Activated gamma-delta T cell treated with anti-CD3 and anti-CD28 coated beads, Interleukin-2, amount 50 U/mL, for 16 hours (primary cell): ENCODE results near the gene TNRC18.

Experiments
- DNase-seq: peaks from one replicate; pipeline ENCODE4 v3.0.0-alpha.2; 2020; ENCODE audit warnings: low read depth

The TNRC18 gene

DNA sequence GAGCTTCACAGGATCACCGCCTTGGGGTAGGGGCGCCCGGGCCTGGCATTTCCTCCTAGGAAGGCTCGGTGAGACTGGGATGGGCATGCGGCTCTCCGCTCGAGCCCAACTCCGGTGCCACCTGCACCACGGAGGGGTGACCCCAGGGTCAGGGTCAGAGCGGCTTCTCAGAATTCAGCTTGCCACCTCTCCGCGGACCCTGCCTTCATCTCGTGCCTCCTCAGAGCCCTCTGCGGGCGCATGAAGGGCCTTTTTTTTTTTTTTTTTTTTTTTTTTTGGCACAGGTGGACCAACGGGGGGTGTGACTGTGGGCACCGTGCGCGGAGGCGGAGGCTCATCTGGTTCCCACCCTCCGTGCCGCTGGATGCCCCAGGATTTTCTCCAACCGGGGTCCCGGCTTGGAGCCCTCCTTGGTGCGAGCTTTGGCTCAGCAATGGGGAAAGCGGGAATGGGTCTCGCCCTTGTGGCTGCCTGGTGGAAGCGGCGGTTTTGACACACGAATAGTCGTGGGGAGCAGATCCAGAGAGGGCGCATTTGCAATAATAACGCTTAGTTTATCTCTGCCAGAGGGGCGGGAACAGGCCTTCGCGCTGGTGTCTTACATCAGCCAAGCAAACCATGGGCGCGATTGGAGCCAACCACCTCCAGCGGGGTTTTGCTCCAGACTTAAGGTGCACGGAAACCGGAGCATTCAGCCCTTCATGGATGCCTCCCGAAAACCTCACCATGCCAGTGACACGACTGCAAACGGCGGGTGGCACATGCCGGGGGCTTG lies 5.0 kb upstream of the TNRC18 start:
- DNase-seq, result no peak

DNA sequence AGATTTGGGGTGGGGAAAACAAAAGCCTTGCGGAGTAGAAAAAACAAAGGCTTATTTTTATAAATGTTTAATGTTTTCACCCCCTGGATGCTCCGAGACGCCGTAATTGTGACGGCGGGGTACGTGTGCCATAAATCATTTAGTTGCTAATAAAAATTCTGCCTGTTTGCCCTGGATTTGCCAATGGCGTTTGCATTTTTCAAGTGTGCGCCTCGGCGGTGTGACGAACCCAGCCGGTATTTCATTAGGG lies 2.5 kb upstream of the TNRC18 start:
- DNase-seq, result no peak

DNA sequence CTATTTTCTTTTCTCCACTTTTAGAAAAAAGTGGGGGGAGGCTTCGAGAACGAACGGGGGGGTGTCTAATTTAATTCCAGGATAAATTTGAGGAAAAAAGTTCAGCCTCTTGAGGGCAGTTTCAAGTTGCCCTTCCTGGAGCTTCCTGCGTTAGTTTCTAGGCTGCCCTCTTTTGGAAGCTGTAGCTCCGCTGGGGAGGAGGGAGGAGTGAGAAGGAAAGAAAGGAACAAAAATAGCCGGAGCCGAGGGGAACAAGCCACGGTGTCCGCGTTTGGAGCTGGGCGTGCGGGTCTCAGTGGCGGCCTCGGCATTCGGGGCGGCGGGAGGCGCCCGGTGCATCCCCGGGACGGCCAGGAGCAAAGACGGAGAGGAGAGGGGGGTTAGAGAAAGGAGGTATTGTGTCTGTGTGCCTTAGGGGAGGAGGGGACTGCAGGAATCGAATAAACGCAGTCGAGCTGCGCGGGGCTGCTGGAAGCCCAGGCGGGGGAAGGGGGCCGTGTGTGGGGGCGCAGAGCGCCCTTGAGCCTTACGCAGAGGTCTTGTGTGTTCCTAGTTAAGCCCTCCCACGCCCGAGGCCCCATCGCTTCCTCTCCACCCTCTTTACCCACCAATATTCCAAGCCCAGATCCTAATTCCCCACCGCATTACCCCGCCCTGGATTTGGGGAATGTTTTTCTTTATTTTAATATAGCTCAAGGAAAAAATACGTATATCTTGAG lies 2.0 kb upstream of the TNRC18 start:
- DNase-seq, result no peak

DNA sequence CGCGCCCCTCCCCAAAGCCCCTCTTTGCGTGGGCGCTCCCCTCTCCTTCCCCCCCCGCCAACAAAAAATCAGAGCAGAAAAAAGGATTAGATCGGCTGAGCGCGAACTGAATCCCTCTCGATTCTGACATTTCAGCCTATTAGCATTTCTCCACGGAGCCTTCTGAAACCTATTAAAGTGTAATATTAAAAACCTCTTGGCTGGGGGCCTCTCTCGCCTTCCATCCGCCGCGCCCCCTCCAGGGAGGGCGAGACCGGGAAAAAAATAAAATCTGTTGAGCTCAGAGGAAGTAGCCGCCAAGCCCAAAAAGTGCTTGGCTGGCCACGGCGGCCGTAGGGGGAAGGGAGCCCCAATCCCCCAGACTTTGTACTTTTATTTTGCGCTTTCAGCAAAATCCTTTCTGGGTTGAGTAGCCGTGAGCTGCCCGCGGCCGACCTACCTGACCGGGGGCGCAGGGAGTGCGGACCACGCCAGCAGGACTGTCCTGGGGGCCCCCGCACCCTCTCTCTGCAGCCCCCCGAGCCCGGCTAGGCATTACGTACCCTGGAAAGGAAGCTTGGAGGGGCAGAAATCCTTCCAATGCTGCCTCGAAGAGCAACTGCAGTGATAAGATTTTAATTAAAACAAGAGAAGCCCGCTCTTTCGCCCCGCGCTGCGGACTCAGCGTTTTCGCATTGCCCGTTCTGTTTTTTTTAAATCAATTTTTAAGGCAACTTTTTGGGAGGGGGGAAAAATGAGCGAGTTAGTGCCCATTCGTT lies 1.3 kb upstream of the TNRC18 start:
- DNase-seq, result no peak

GRCh38 chr7:5423976-5424748 lies 528 bp upstream of the TNRC18 start:
- no peak for DNase-seq

- no peak for DNase-seq
These were observed 983 bp downstream of the TNRC18 start for GRCh38 chr7:5422396-5423305.

- no peak for DNase-seq
These were observed 1.8 kb downstream of the TNRC18 start for GRCh38 chr7:5421714-5422395.

- DNase-seq, result no peak
These were observed 2.5 kb downstream of the TNRC18 start for GRCh38 chr7:5420881-5421713.

GRCh38 chr7:5420067-5420880 lies 3.4 kb downstream of the TNRC18 start:
- no peak for DNase-seq

- DNase-seq, result no peak
These were observed 4.0 kb downstream of the TNRC18 start for GRCh38 chr7:5419539-5420066.

DNA sequence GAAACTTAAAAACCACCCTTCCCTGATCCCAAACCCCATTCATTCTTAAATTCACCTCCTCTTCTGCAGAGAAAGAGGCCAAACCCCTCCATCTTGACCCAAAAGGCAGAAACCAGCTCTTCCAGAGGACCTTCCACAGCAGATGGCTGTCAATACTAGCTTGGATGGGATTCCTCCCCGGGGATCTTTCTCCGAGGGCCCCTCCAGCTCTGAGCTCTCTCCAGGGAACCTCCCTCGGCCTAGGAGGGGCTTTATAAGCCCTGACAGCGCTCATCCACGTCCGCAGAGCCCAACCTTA lies 5.4 kb downstream of the TNRC18 start:
- DNase-seq, result no peak

DNA sequence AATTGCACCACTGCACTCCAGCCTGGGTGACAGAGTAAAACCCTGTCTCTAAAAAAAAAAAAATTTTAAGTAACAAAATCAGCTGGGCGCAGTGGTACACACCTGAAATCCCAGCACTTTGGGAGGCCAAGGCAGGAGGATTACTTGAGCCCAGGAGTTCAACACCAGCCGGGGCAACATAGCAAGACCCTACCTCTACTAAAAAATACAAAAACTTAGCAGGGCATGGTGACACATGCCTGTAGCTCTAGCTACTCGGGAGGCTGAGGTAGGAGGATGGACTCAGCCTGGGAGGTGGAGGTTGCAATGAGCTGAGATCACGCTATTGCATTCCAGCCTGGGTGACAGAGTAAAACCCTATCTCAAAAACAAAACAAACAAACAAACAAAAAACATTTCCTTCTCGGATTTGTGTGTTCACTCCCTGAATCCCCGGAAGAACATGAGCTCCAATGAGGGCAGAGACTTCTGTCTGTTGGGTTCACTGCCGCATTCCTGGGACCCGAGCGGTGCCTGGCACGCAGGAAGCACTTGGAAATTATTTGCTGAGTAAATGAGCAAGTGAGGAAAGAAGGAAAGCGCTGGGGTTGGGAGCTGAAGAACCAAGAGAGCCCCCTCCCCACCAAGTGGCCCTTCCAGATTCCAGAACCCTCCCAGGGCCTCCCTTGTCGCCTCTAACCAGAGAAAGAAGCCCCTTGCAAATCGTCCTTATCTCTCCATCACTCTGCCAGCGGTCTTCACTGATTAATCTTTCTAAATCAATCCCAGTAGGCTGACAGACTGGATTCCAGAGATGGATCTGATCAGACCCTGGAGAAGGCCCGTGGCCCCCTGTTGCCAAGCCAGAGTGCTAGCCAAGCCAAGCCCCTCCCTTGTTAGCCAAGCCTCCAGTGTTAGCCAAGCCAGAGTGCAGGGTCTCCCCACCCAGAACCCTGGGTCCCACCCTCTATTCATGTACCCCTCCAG lies 6.2 kb downstream of the TNRC18 start:
- no peak for DNase-seq

DNA sequence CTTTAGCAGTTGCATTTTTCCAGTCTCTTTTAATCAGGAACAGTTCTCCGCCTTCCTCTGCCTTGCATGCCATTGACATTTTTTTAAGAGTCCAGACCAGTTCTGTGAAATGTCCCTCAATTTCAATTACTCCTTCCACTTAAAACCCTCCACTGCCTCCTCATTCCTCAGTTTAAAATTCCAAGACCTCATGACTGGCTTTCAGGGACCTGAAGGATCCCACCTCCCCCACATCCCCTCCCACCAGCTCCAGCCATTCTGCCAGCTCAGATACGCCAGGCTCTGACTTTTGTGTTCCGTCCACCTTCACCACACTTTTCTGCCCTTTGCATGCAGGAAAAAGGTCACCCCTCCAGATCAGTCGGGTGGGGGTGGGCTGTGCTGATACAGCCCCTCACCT lies 8.7 kb downstream of the TNRC18 start:
- DNase-seq, result no peak

GRCh38 chr7:5413449-5413786 lies 10.2 kb downstream of the TNRC18 start:
- no peak for DNase-seq

GRCh38 chr7:5408777-5409176 lies 14.9 kb downstream of the TNRC18 start:
- no peak for DNase-seq

GRCh38 chr7:5406957-5407945 lies 16.4 kb downstream of the TNRC18 start:
- no peak for DNase-seq

- DNase-seq, result no peak
These were observed 19.2 kb downstream of the TNRC18 start for GRCh38 chr7:5404421-5404826.
